ENCODE data around the gene MCTP2. TPM values are rescaled to one million over a fixed set of nuclear protein-coding genes. Genes with fewer than 3 reads are reported as not detected.

MCTP2 gene
- polyA plus RNA-seq, 3 donors: 2.4 to 7.4 (median 7.3) TPM

GRCh38 chr15:94243418-94243817 lies 12.1 kb downstream of the MCTP2 start:
- WGBS (ENCODE audit: insufficient coverage): 99% methylated on average over 8 of the region's 24 CpGs
- Mint-ChIP-seq H3K27ac (no peak overlapping the region), H3K9me3 (no peaks in the 10 kb centered on the region), H3K4me1 (peaks cover 12% of the 10 kb centered on the region), H3K27me3 (ENCODE audit: low read depth in 3 of 3) (peaks cover 0 to 1% (median 0%) of the 10 kb centered on the region in 3 donors), H3K36me3 (peaks cover 0 to 5% of the 10 kb centered on the region in 2 donors), H3K4me3 (no peak overlapping the region)
- Histone ChIP-seq H3K4me1 (ENCODE audit: control insufficient read depth in 1 of 2, insufficient read depth in 2 of 2, low read length in 2 of 2) (peaks cover 7 to 9% of the 10 kb centered on the region in 2 donors), H3K4me2 (replicated peaks; ENCODE audit: extremely low read depth, low read length, poor library complexity, severe bottlenecking) (no peak overlapping the region), H3K9ac (ENCODE audit: insufficient read depth, low read length, poor library complexity, severe bottlenecking) (no peak overlapping the region), H3K79me2 (ENCODE audit: insufficient read depth, low read length) (peaks cover 48% of the 10 kb centered on the region), H3K36me3 (replicated peaks in 1 of 2; ENCODE audit: control insufficient read depth in 1 of 2, insufficient read depth in 2 of 2, low read length in 2 of 2) (no peaks in the 10 kb centered on the region), H3K27ac (ENCODE audit: low read depth in 1 of 2, low read length in 2 of 2) (no peak overlapping the region), H3K4me3 (replicated peaks in 1 of 3; ENCODE audit: low read depth in 2 of 3, low read length in 3 of 3) (no peak overlapping the region), H3K27me3 (ENCODE audit: control insufficient read depth in 2 of 2, insufficient read depth in 2 of 2, low read length in 2 of 2) (no peaks in the 10 kb centered on the region), H2AFZ (ENCODE audit: insufficient read depth, low read depth, low read length, poor library complexity, severe bottlenecking) (no peak overlapping the region), H3K9me3 (replicated peaks in 1 of 2; ENCODE audit: control insufficient read depth in 1 of 2, insufficient read depth in 1 of 2, low read length in 2 of 2) (no peaks in the 10 kb centered on the region), H4K20me1 (ENCODE audit: insufficient read depth, low read length) (peaks cover 4% of the 10 kb centered on the region)
- intact Hi-C loops (cut with micrococcal nuclease): no loop called here
- DNase-seq: no peak
- TF ChIP-seq, protein P1, sequence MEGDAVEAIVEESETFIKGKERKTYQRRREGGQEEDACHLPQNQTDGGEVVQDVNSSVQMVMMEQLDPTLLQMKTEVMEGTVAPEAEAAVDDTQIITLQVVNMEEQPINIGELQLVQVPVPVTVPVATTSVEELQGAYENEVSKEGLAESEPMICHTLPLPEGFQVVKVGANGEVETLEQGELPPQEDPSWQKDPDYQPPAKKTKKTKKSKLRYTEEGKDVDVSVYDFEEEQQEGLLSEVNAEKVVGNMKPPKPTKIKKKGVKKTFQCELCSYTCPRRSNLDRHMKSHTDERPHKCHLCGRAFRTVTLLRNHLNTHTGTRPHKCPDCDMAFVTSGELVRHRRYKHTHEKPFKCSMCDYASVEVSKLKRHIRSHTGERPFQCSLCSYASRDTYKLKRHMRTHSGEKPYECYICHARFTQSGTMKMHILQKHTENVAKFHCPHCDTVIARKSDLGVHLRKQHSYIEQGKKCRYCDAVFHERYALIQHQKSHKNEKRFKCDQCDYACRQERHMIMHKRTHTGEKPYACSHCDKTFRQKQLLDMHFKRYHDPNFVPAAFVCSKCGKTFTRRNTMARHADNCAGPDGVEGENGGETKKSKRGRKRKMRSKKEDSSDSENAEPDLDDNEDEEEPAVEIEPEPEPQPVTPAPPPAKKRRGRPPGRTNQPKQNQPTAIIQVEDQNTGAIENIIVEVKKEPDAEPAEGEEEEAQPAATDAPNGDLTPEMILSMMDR (IDR thresholded peaks at IDR 0.05): no peak

DNA sequence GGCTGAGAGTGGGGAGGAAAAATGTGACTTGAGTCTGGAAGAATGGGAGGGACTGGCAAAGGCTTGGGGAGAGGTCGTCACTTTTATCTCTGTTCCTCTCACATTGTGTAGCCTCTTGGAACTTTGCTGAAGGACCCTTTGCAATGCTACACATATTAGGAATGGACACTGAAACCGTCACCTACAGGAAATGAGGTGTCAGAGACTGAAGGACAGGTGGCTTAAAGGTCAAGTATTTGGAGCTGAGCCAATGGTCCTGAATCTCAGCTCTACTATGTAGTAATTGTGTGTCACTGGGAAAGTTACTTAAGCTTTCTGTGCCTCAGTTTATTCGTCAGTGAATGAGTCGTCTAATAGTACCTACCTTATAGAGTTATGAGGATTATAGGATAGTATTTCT lies 14.7 kb downstream of the MCTP2 start:
- peaks cover 0 to 2% (median 0%) of the 10 kb centered on the region in 3 donors for H3K27me3 Mint-ChIP-seq (ENCODE audit: low read depth in 3 of 3)
- H3K4me3 ChIP-seq (replicated peaks in 1 of 3; ENCODE audit: low read depth in 2 of 3, low read length in 3 of 3): no peak overlapping the region
- intact Hi-C loops (cut with micrococcal nuclease): no loop called here
- TF ChIP-seq, protein P1 (IDR thresholded peaks at IDR 0.05): no peak
- no peak overlapping the region for H3K4me2 ChIP-seq (replicated peaks; ENCODE audit: extremely low read depth, low read length, poor library complexity, severe bottlenecking)
- no peaks in the 10 kb centered on the region for H3K4me1 ChIP-seq (ENCODE audit: control insufficient read depth in 1 of 2, insufficient read depth in 2 of 2, low read length in 2 of 2)
- H3K27ac Mint-ChIP-seq: no peak overlapping the region
- H3K4me1 Mint-ChIP-seq: no peaks in the 10 kb centered on the region
- 100% methylated on average over 3 of the region's 4 CpGs for WGBS (ENCODE audit: insufficient coverage)
- H3K9ac ChIP-seq (ENCODE audit: insufficient read depth, low read length, poor library complexity, severe bottlenecking): no peak overlapping the region
- no peaks in the 10 kb centered on the region for H3K9me3 ChIP-seq (replicated peaks in 1 of 2; ENCODE audit: control insufficient read depth in 1 of 2, insufficient read depth in 1 of 2, low read length in 2 of 2)
- H4K20me1 ChIP-seq (ENCODE audit: insufficient read depth, low read length): no peaks in the 10 kb centered on the region
- no peak overlapping the region for H3K4me3 Mint-ChIP-seq
- H3K36me3 Mint-ChIP-seq: peaks cover 0 to 5% of the 10 kb centered on the region in 2 donors
- no peaks in the 10 kb centered on the region for H3K36me3 ChIP-seq (replicated peaks in 1 of 2; ENCODE audit: control insufficient read depth in 1 of 2, insufficient read depth in 2 of 2, low read length in 2 of 2)
- H3K79me2 ChIP-seq (ENCODE audit: insufficient read depth, low read length): peaks cover 39% of the 10 kb centered on the region
- no peak overlapping the region for H2AFZ ChIP-seq (ENCODE audit: insufficient read depth, low read depth, low read length, poor library complexity, severe bottlenecking)
- DNase-seq: no peak
- H3K27ac ChIP-seq (ENCODE audit: low read depth in 1 of 2, low read length in 2 of 2): no peak overlapping the region
- H3K27me3 ChIP-seq (ENCODE audit: control insufficient read depth in 2 of 2, insufficient read depth in 2 of 2, low read length in 2 of 2): no peaks in the 10 kb centered on the region
- no peaks in the 10 kb centered on the region for H3K9me3 Mint-ChIP-seq

Data from CD14-positive monocyte (primary cell).